HG03354 (cell line): ENCODE results near the gene LDLRAD2.
"Not testable (repeated sequence)": the region's sequence is repeated elsewhere in the genome, so short reads cannot be mapped to it uniquely, and the experiment has no call there.

ENCODE experiments used
- ATAC-seq: cut with Tn5 transposase; IDR thresholded peaks from one replicate; pipeline ENCODE4 v1.9.1; 2021; ENCODE audit warnings: mild to moderate bottlenecking; ENCODE audit not compliant: unreplicated experiment, poor library complexity, severe bottlenecking

The LDLRAD2 gene

DNA sequence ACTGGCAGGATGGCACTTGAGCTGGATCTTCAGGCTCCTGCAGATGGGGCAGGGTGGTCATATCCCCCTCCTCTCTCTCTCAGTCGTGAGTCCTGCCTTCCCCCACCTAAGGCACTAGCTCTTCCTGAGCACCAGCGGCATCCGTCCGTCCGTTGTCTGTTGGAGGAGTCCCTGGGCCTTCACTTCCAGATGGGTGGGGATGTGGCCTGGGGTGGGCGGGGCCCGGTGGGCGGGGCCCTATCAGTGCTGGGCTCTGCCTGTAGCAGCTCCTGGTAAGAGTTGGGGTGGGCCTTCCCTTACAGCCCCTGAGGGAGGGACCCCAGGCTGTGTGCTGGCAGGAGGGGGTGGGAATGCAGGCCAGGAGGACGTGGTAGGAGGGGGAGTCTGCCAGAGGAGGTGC is 10.3 kb downstream of the LDLRAD2 start:
- ATAC-seq = no peak

DNA sequence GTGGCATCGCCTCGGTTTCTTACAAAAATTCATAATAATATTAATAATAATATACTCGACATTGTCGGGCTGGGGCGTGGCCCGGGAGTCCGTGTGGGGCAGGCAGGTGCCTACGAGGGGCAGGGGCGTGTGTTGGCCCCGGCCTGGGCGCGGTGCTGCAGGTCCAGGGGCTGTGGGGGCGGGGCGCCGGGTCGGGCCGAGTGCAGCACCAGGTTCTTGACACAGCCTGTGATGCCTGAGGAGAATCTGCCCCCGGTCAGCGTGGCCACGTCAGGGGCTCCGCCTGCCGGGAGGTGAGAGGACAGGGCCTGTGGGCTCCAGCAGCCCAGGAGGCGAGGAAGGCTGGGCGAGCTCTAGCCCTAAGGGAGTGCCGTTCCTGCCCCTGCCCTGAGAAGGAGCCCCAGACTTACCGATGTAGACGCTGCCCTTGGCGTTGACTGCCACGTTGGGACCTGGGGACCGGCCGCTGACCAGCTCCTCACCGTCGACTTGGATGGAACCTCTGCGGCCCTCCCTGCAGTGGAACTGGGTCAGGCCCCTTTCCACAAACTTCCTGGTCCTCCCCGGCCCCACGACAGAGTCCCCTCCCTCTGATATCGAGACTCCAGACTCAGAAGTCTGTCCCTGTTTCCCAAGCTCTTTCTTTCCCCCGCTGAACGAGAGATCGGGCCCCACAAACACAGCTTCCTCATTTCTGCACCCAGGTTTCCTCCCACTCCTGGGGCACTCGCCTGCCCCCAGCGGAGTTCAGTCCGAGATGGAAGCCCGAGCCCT is 11.3 kb downstream of the LDLRAD2 start:
- no peak for ATAC-seq

DNA sequence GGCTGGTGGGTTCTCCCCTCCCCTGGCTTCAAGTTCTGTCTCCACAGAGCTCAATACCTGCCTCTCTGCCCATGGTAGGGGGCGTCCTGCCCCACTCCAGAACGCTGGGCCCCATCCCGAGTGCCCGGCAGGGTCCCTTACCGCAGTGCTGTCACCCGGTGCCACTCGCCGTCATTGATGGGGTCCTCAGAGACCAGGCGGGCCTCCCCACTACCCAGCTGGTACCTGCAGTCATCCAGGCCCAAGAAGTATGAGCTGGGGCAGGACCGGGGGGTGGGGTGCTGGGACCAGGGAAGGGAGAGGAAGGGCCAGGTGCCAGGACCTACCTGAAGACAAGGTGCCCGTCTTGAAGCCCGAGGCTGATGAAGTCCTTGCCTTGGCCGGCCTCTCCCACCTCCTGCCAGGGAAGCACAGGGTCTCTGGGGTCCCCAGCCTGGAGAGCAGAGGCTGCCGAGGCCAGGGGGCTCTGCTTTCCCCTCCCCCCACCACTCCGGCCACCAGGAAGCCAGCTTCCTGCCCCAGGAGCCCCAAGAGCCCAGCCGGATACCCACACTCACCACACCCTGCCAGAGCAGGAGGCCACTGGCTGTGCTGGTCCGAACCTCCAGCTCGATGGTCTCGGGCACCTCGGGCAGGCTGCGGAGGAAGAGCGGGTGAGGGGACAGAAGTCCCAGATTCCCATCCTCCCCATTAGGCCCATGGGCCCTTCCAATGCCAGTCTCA is 12.1 kb downstream of the LDLRAD2 start:
- no peak for ATAC-seq

DNA sequence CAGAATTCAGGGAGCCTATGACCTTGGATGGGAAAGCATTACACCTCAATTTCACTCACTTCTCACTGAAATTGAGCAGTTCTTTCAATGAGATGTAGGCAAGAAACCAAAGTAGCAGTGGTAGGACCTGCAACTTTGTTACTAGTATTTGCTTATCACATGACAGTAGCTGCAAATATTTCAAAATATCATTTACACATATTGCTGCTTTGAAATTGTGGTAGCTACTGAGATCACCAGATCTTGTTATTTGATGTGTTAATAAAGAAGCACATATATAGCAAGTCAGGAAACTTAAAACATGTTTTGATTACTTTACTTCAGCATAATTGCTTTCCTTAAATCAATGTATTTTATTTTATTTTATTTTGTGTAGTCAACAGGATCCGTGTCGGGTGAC is 12.9 kb downstream of the LDLRAD2 start:
- ATAC-seq = no peak

DNA sequence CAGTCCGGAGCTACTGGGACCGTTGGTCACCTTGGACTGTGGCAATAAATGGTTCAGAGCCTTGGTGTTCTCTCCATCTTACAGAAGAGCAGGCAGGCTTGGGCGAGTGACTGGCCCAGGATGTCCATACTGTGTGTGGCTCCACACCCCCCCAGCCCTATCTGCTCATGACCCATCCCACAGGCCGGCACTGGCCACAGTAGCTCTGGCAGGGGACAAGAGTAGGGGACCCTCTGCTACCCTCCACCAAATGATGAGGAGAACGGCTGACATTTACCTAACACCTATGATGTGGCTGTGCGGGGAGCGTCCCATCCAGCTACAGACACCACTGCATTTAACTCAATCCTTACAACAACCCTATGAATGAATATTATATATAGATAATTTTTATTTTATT is 13.3 kb downstream of the LDLRAD2 start:
- no peak for ATAC-seq

DNA sequence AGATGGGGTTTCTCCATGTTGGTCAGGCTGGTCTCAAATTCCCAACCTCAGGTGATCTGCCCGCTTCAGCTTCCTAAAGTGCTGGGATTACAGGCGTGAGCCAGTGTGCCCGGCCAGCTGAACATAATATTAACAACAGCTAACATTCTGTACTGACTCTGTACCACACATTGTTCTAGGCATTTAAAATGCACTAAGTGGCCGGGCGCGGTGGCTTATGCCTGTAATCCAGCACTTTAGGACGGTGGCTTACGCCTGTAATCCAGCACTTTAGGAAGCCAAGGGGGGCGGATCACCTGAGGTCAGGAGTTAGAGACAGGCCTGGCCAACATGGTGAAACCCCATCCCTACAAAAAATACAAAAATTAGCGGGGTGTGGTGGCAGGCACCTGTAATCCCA is 14.6 kb downstream of the LDLRAD2 start:
- not testable (repeated sequence) for ATAC-seq

DNA sequence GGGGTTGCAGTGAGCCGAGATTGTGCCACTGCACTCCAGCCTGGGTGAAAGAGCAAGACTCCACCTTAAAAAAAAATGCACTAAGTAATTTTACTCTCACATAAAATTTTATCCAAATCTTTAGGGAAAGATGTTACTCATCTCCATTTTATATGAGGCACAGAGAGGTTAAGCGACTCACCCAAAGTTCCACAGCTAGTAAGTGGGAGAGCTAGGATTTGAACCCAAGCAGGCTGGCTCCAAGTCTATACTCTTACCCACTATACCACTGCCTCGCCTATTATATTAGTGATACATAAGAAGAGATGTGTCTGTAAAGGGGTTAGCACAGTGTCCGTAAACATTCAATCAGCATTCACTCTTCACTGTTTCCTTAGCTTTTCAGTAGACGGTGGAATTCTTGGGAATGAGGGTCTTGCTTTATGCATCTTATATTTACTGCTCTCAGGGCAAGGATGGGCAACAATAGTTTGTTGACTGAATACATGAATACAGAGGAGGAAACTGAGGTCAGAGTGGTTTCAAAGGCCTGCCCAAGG is 15.1 kb downstream of the LDLRAD2 start:
- no peak for ATAC-seq

DNA sequence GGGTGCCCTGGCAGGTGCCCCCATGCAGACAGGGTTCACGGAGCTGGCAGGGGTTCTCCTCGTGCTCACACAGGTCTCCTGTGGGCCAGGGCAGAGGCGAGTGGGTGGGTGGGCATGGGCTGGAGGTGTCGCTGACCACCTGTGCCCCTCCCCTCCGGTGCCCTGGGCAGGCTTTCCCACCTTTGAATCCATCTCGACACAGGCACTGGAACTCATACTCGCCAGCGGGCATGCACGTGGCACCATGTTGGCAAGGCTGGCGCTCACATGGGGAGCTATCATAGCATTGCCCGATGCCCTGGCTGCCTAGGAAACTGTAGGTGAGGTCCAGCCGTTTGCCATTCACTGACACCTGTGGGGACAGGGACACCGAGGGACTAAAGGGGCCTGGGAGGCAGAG is 16.0 kb downstream of the LDLRAD2 start:
- no peak for ATAC-seq

DNA sequence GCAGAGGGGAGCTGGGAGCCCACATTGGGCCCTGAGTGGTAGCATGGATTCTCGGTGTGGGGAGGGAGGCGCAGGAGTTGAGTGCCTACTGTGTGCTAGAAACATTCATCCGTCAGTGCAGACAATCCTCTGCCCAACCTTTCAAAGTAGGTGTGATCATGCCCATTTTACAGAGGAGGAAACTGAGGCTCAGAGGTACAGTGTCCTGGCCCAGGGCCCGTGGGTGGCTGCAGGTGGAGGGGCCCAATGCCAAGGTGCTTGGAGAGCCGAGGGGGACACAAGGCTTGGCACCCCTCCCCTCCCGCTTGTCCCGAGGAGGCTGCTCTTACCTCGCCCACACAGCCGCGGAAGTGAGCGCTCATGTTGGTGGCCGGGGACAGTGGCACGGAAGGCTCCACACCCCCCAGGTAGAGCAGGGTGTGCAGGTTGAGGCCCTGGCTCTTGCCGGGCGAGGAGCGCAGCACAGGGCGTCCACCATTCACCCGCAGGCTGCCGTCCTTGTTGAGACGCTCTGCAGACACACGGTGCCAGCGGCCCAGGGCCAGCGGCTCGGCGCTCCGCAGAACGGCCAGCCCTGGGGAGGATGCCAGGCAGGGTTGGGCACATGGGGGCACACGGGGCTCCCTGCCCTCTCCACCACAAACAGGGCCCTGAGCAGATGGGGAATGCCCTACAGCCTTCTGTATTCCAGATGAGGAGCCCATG is 16.6 kb downstream of the LDLRAD2 start:
- no peak for ATAC-seq

DNA sequence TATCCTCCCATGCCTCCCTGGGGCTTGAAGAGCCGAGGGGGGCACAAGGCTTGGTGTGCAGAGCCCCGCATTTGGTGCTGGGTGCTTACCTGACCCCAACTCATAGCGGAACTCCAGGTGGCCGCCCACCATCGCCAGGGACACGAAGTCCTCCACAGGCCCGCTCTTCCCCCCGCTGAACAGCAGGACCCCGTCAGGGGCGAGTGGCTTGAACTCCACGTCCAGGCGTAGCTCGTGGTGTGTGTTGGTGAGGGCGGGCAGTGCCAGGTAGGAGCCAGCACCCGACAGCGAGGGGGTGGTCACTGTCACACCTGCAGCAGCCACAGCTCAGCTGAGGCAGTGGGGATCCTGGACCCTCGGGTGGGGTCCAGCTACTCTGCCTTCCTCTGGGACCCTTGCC is 17.2 kb downstream of the LDLRAD2 start:
- no peak for ATAC-seq

DNA sequence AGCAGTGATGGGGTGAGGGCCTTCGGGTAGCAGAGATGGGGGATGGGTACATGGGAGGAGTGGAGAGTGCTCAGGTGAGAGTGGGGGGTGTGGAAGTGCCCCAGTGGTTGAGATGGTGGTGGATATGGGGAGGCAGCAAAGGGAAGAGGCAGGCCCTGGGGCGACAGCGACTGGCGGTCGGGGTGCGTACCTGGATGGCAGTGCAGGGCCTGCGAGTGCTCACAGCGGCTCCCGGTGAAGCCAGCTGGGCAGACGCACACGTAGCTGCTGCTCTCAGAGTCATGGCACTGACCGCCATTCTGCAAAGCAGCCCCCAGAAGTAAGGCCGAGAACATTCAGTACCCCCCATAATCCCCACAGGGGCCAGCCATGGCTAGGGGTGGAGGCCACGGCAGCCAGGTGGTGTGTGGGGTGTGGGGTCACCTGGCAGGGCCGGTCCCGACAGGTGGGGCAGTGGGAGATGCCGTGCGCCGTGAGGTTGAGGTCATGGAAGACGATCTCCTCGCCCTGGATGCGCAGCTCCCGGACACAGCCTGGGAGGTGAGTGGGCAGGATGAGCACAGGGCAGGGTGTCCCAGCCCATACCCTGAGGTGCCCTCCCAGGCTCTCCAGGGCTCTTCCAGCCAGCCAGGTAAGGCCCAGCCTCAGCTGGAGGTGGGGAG is 18.9 kb downstream of the LDLRAD2 start:
- ATAC-seq = no peak

DNA sequence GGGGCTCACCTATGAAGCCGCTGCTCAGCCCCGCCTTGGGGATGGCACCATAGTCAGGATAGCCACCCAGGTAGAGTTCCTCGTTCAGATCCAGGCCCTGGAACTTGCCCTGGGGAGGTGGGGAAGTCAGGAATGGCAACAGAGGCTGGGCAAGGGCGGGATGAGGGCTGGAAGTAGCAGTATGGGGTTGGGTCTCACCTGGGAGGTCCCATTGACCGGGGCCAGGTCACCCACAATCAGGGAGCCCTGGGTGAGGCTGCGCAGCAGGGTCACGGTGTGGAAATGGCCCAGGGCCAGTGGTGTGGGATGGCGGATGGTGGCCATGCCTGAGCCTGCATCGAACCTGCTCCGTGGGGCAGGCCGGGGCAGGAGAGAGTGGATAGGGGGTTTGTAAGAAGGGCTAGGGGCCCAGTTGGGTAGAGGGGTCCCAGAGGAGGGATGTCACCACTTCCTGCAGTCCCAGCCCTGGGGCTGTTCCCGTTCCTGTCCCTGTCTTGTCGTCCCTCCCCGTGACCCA is 19.4 kb downstream of the LDLRAD2 start:
- ATAC-seq = no peak

DNA sequence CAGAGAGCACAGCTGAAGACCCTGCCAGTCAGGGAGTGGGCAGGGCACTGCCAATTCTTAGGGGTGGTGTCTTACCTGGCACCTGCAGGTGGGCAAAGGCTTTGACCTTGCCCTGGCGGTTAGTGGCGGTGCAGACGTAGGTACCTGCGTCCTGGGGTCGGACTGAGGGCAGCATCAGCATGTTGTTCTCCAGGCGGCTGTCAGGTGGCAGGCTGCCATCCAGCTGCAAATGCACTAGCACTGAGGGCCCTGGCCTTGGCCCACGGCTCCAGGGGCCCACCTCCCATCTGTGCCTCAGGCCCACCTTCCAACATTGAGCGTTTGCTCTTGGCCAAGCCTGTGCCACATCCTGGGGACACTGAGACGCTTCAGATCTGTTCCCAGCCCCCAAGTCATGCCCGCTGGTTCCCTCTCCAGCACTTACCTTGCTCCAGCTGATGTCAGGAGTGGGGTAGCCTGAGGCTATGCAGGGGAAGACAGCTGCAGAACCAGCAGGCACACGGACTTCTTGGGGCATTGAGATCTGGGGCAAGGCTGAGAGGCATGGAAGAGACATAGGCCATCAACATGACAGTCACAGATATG is 21.4 kb downstream of the LDLRAD2 start:
- no peak for ATAC-seq

DNA sequence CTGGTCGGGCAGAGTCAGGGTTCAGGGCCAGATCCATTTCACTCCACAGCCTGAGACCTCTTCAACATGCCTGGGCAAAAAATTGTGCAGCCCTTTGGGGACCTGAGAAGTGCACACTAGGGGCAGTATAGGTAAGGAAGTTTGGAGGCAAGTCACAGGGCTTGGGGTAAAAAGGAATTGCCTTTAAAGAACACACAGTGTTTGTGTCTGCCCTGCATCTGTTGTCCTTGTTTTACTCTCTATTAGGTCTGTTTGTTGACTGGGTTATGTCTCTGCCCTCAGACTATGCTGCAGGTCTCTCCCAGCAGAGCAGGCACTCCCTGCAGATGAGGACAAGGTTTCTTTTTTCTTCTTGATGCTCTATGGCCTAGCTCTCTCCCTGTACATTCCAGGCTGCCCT is 22.0 kb downstream of the LDLRAD2 start:
- ATAC-seq = no peak

DNA sequence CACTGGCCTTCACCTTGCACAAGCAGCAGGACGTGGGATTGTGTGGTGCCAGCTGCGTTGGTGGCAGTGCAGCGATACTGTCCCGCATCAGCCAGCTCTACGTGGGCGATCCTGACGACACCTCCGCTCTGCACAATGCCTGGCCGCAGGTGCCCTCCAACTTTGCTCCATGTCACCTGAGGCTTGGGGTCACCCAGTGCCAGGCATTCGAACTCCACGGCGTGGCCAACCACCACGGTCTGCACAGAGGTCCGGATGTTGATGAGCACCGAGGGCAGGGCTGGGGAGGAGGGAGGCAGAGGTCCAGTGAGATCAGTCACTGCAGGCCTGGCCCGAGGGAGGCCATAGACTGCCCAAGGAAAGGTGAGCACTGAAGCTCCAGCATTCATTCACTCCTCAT is 22.6 kb downstream of the LDLRAD2 start:
- no peak for ATAC-seq

DNA sequence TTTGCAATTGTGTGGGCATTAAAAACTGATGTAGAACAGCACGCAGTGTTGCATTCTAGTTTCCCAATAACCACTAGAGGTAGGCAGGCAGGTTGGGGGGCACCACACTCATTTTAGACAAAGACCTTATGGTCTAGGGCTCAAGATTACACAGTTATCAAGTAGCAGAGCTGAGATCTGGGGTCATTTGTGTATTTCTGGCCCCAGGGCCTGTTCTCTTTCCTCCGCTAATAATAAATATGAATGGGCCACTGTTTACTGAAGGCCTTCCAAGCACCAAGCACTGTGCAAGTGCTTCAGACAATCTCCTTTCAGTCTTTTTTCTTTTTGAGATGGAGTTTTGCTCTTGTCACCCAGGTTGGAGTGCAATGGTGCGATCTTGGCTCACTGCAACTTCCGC is 23.9 kb downstream of the LDLRAD2 start:
- ATAC-seq = no peak

DNA sequence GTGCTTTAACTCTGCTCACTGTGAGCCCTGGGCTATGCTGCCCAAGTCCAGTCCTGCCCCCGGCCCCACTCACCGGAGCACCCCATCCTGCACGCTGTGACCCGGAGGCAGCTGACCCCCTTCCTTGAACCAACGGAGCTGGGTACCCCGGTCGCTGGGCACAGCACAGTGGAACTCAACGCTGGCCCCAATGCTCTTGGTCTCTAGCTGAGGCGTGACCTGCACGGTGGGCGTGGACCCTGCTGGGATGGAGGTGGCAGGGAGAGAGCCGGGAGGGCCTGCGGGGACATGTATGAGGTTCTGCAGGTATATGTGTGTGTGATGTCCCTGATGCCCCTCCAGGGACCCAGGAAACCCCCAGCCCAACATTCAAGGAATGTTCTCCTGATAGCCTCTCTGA is 24.7 kb downstream of the LDLRAD2 start:
- no peak for ATAC-seq

DNA sequence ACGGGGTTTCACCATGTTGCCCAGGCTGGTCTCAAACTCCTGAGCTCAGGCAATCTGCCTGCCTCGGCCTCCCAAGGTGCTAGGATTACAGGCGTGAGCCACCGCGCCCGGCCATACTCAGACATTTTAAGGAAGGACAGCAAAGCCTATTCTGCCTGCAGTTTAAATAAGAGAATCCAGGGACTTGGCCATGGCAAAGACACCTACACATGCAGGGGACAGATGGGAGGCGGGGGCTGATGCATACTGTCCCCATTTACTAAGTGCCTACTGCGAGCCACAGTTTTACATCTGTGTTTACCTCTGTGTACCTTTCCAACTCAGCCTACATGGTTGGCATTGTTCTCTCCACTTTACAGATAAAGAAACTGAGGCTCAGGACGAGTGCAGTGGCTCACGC is 25.4 kb downstream of the LDLRAD2 start:
- no peak for ATAC-seq

DNA sequence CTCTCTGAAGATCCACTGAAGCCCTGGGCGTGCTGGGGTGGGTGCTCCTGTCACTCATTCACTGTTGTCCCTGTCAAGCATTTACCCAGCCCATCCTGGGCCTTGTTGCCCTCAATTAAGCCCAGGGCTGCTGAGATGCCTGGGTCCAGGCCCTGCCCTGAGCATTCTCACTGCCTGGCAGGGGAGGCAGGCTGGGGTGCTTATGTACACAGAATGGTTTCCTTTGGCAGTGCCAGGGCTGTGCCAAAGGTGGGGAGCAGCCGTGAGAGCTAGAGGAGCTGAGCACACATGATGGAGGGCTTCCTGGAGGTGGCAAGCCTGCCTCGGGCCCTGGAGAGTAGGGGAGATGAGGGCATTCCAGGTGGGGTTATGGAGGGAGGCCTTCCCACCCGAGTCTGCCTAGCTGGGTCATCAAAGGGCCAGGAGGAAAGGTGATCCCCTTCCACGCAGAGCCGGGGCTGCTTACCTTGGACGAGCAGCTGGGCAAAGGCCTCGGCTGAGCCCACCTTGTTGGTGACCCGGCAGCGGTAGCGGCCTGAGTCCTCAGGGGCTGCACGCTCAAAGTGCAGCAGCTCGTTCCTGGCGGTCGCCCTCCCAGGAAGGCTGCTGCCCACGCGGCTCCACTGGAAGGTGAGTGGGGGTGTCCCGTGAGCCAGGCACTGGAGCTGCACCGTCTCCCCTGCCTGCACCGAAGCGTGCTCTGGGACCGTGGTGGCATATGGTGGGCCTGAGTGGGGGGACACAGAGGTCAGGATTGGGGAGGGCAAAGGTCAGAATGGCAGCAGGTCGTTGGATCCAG is 26.5 kb downstream of the LDLRAD2 start:
- ATAC-seq = no peak
